H9 (cell line): ENCODE results near the gene OSBPL9. TPM values are rescaled to one million over a fixed set of nuclear protein-coding genes. Genes with fewer than 3 reads are reported as not detected.
"Not testable (repeated sequence)": the region's sequence is repeated elsewhere in the genome, so short reads cannot be mapped to it uniquely, and the experiment has no call there.

Experiments used
- DNase-seq: peaks from one replicate; pipeline ENCODE4 v3.0.0-alpha.2; 2017
- H2AFZ ChIP-seq: one replicate; pipeline ENCODE4 v1.6.1; 2013; ENCODE audit warnings: mild to moderate bottlenecking, low read length, control low read depth, moderate library complexity
- H2AK5ac ChIP-seq: 2 replicates; pipeline ENCODE4 v1.6.1; 2013; ENCODE audit warnings: low read length, control low read depth, mixed read lengths; ENCODE audit not compliant: insufficient read length
- H2BK120ac ChIP-seq: one replicate; pipeline ENCODE4 v1.6.1; 2013; ENCODE audit warnings: low read depth, mild to moderate bottlenecking, low read length, control low read depth, inconsistent platforms; ENCODE audit not compliant: poor library complexity, severe bottlenecking
- H2BK12ac ChIP-seq: 2 replicates; pipeline ENCODE4 v1.6.1; 2013; ENCODE audit warnings: low read length, control low read depth, mixed read lengths, low read depth; ENCODE audit not compliant: insufficient read length
- H2BK15ac ChIP-seq: 2 replicates; pipeline ENCODE4 v1.6.1; 2013; ENCODE audit warnings: low read depth, low read length, control low read depth
- H2BK20ac ChIP-seq: one replicate; pipeline ENCODE4 v1.6.1; 2013; ENCODE audit warnings: low read depth, mild to moderate bottlenecking, low read length, control low read depth, inconsistent platforms; ENCODE audit not compliant: poor library complexity, severe bottlenecking
- H2BK5ac ChIP-seq: 2 replicates; pipeline ENCODE4 v1.6.1; 2013; ENCODE audit warnings: low read length, control low read depth, mixed read lengths; ENCODE audit not compliant: insufficient read length
- H3K14ac ChIP-seq: 2 replicates; pipeline ENCODE4 v1.6.1; 2013; ENCODE audit warnings: low read length, control low read depth; ENCODE audit not compliant: insufficient read depth
- H3K18ac ChIP-seq: 2 replicates; pipeline ENCODE4 v1.6.1; 2013; ENCODE audit warnings: low read depth, mild to moderate bottlenecking, mixed read lengths, low read length, control low read depth; ENCODE audit not compliant: insufficient read length
- H3K23ac ChIP-seq: 2 replicates; pipeline ENCODE4 v1.6.1; 2013; ENCODE audit warnings: low read length, control low read depth, mixed read lengths, low read depth; ENCODE audit not compliant: insufficient read length
- H3K23me2 ChIP-seq: 2 replicates; pipeline ENCODE4 v1.6.1; 2013; ENCODE audit warnings: low read depth, mild to moderate bottlenecking, mixed read lengths, low read length, control low read depth; ENCODE audit not compliant: insufficient read length, poor library complexity, severe bottlenecking
- H3K27ac ChIP-seq: 2 replicates; pipeline ENCODE4 v1.5.1; 2013; ENCODE audit warnings: low read length, control low read depth, mixed read lengths, low read depth; ENCODE audit not compliant: insufficient read length
- H3K27me3 ChIP-seq: 2 replicates; pipeline ENCODE4 v1.6.1; 2013; ENCODE audit warnings: low read length, control low read depth, inconsistent platforms; ENCODE audit not compliant: insufficient read depth
- H3K4ac ChIP-seq: 2 replicates; pipeline ENCODE4 v1.6.1; 2013; ENCODE audit warnings: low read depth, mild to moderate bottlenecking, control low read depth, inconsistent platforms, low read length, moderate library complexity
- H3K4me1 ChIP-seq: 2 replicates; pipeline ENCODE4 v1.6.1; 2013; ENCODE audit warnings: low read length, control low read depth, inconsistent platforms; ENCODE audit not compliant: insufficient read depth
- H3K4me2 ChIP-seq: 2 replicates; pipeline ENCODE4 v1.6.1; 2013; ENCODE audit warnings: low read length, control low read depth, mixed read lengths; ENCODE audit not compliant: insufficient read length, insufficient read depth
- H3K56ac ChIP-seq: 2 replicates; pipeline ENCODE4 v1.6.1; 2013; ENCODE audit warnings: low read depth, mild to moderate bottlenecking, mixed read lengths, low read length, control low read depth; ENCODE audit not compliant: insufficient read length
- H3K79me1 ChIP-seq: 2 replicates; pipeline ENCODE4 v1.6.1; 2013; ENCODE audit warnings: low read depth, mild to moderate bottlenecking, moderate library complexity, low read length, control low read depth, inconsistent platforms; ENCODE audit not compliant: insufficient read depth, poor library complexity, severe bottlenecking
- H3K79me2 ChIP-seq: 2 replicates; pipeline ENCODE4 v1.6.1; 2013; ENCODE audit warnings: low read length, control low read depth, inconsistent platforms; ENCODE audit not compliant: insufficient read depth
- H3K9ac ChIP-seq: 2 replicates; pipeline ENCODE4 v1.6.1; 2013; ENCODE audit warnings: low read length, control low read depth, mixed read lengths; ENCODE audit not compliant: insufficient read length; ENCODE audit errors: extremely low read depth
- H3K9me3 ChIP-seq: one replicate; pipeline ENCODE4 v1.6.1; 2013; ENCODE audit warnings: low read depth, low read length, inconsistent platforms; ENCODE audit not compliant: control insufficient read depth
- H3T11ph ChIP-seq: one replicate; pipeline ENCODE4 v1.6.1; 2013; ENCODE audit warnings: mild to moderate bottlenecking, low read length, control low read depth, inconsistent platforms
- H4K20me1 ChIP-seq: one replicate; pipeline ENCODE4 v1.6.1; 2013; ENCODE audit not compliant: control insufficient read depth, insufficient read length, insufficient read depth
- H4K5ac ChIP-seq: 2 replicates; pipeline ENCODE4 v1.6.1; 2013; ENCODE audit warnings: low read depth, mild to moderate bottlenecking, mixed read lengths, low read length, control low read depth; ENCODE audit not compliant: insufficient read length
- H4K8ac ChIP-seq: replicated peaks from 2 replicates; pipeline ENCODE4 v1.6.1; 2013; ENCODE audit warnings: low read length, control low read depth, mixed read lengths, low read depth; ENCODE audit not compliant: insufficient read length
- H4K91ac ChIP-seq: 2 replicates; pipeline ENCODE4 v1.6.1; 2013; ENCODE audit warnings: low read depth, mild to moderate bottlenecking, moderate library complexity, mixed read lengths, low read length, control low read depth; ENCODE audit not compliant: insufficient read length
- H3K27ac Mint-ChIP-seq, 3 experiments: 2 replicates in 2 of 3; 3 replicates in 1 of 3; pipeline ENCODE4 v1.8.0; 2020 to 2021; ENCODE audit warnings: mixed read lengths in 3 of 3, mild to moderate bottlenecking in 1 of 3, moderate library complexity in 1 of 3
- H3K27me3 Mint-ChIP-seq: 2 replicates; pipeline ENCODE4 v1.8.0; 2021; ENCODE audit warnings: low read depth, mild to moderate bottlenecking, moderate library complexity, mixed read lengths
- H3K36me3 Mint-ChIP-seq, 3 experiments: 2 replicates in 2 of 3; 3 replicates in 1 of 3; pipeline ENCODE4 v1.8.0; 2020 to 2021; ENCODE audit warnings: low read depth in 3 of 3, mixed read lengths in 3 of 3; ENCODE audit not compliant: insufficient read depth in 1 of 3
- H3K4me1 Mint-ChIP-seq, 2 experiments: 2 replicates each; pipeline ENCODE4 v1.8.0; 2020; ENCODE audit warnings: mixed read lengths in 2 of 2
- H3K4me3 Mint-ChIP-seq, 2 experiments: 2 replicates in 1 of 2; 3 replicates in 1 of 2; pipeline ENCODE4 v1.8.0; 2020 to 2021; ENCODE audit warnings: mild to moderate bottlenecking in 2 of 2, mixed read lengths in 2 of 2, moderate library complexity in 1 of 2
- H3K9me3 Mint-ChIP-seq, 2 experiments: 2 replicates in 1 of 2; 3 replicates in 1 of 2; pipeline ENCODE4 v1.8.0; 2020; ENCODE audit warnings: mild to moderate bottlenecking in 2 of 2, mixed read lengths in 2 of 2, moderate library complexity in 1 of 2
- WGBS: extraction: QIAGEN DNeasy Blood & Tissue Kit; methylation state at CpG from one replicate; pipeline ENCODE4 v1.1.7; 2013; ENCODE audit warnings: missing lambda C conversion rate, low lambda C conversion rate, mixed read lengths; ENCODE audit not compliant: insufficient read length; ENCODE audit errors: extremely low coverage; 5-methylcytosine and 5-hydroxymethylcytosine counted together
- total RNA-seq: library from RNA; stranded (reverse); gene quantifications from 2 replicates; pipeline ENCODE4 v1.2.1, GENCODE V29; 2021
- TF ChIP-seq, protein P1 (sequence below): fragments of 200-600 bp; sonication (generic); conservative IDR thresholded peaks from 3 replicates; pipeline ENCODE4 v1.8.0; 2021; ENCODE audit warnings: antibody characterized with exemption, mild to moderate bottlenecking

Gene OSBPL9
- total RNA-seq, 1 experiment from 2014 or later = 76.7 TPM

DNA sequence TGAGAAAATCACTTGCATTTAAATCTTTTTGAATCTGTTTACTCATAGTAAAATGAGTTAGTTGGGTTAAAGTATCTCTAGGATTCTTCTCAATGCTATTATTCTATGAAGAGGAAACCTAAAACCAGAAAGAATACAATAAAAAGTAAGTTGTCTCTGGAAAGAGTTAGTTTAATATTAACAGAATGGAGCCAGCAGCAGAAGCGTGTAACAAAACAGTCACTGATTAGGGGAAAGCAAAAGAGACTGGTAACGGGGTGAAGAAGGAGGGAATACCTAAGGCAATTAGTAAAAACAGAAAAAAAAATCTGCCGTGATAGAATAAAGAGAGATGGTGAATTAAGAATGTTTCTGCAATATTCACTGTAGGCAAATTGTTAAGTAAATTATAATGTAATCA is 201.6 kb downstream of the OSBPL9 start:
- no peak overlapping the region for H2BK12ac ChIP-seq
- no peaks in the 10 kb centered on the region for H3K9me3 ChIP-seq
- DNase-seq = no peak
- H3K9ac ChIP-seq = no peak overlapping the region
- no peak overlapping the region for H3K18ac ChIP-seq
- TF ChIP-seq, protein P1, sequence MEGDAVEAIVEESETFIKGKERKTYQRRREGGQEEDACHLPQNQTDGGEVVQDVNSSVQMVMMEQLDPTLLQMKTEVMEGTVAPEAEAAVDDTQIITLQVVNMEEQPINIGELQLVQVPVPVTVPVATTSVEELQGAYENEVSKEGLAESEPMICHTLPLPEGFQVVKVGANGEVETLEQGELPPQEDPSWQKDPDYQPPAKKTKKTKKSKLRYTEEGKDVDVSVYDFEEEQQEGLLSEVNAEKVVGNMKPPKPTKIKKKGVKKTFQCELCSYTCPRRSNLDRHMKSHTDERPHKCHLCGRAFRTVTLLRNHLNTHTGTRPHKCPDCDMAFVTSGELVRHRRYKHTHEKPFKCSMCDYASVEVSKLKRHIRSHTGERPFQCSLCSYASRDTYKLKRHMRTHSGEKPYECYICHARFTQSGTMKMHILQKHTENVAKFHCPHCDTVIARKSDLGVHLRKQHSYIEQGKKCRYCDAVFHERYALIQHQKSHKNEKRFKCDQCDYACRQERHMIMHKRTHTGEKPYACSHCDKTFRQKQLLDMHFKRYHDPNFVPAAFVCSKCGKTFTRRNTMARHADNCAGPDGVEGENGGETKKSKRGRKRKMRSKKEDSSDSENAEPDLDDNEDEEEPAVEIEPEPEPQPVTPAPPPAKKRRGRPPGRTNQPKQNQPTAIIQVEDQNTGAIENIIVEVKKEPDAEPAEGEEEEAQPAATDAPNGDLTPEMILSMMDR = no peak
- Mint-ChIP-seq H3K4me1 (no peaks in the 10 kb centered on the region), H3K27ac (peak overlapping the region in 1 of 3 experiments; percentile 63; a peak in 2 of 7 replicates), H3K4me3 (no peak overlapping the region), H3K27me3 (no peaks in the 10 kb centered on the region), H3K9me3 (no peaks in the 10 kb centered on the region), H3K36me3 (peaks cover 6 to 61% (median 28%) of the 10 kb centered on the region in 3 experiments; a peak in 6 of 7 replicates)
- no peak overlapping the region for H3K14ac ChIP-seq
- H3K23me2 ChIP-seq = no peaks in the 10 kb centered on the region
- no peaks in the 10 kb centered on the region for H3K27me3 ChIP-seq
- H3K79me2 ChIP-seq = no peaks in the 10 kb centered on the region
- H3K4me2 ChIP-seq = no peak overlapping the region
- no CpG with 5 or more reads among the region's 3 CpGs for WGBS
- no peaks in the 10 kb centered on the region for H4K20me1 ChIP-seq
- H4K8ac ChIP-seq = no peak overlapping the region
- no peak overlapping the region for H2BK120ac ChIP-seq
- H2AK5ac ChIP-seq = no peak overlapping the region
- no peak overlapping the region for H2BK20ac ChIP-seq
- H3K23ac ChIP-seq = no peak overlapping the region
- H4K91ac ChIP-seq = no peak overlapping the region
- no peak overlapping the region for H3T11ph ChIP-seq
- H3K27ac ChIP-seq = no peak overlapping the region
- H3K4me1 ChIP-seq = no peaks in the 10 kb centered on the region
- H4K5ac ChIP-seq = no peak overlapping the region
- H3K79me1 ChIP-seq = no peaks in the 10 kb centered on the region
- no peak overlapping the region for H2AFZ ChIP-seq
- no peak overlapping the region for H2BK5ac ChIP-seq
- H3K56ac ChIP-seq = no peak overlapping the region
- H3K4ac ChIP-seq = no peak overlapping the region
- no peak overlapping the region for H2BK15ac ChIP-seq

DNA sequence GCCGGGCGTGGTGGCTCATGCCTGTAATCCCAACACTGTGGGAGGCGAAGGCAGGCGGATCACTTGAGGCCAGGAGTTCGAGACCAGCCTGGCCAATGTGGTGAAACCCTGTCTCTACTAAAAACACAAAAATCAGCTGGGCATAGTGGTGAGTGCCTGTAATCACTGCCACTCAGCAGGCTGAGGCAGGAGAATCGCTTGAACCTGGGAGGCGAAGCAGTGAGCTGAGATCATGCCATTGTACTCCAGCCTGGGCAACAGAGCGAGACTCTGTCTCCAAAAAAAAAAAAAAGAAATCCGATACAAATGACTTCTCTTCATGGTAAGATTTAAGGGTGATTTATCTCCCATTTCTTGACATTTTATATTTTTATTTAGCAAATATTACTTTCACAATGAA is 202.1 kb downstream of the OSBPL9 start:
- H3K4me1 Mint-ChIP-seq, H3K9me3 Mint-ChIP-seq: not testable (repeated sequence)
- no CpG with 5 or more reads among the region's 9 CpGs for WGBS

More for the DNA sequence above, 202.1 kb downstream of the OSBPL9 start:
- not testable (repeated sequence) for H2BK5ac ChIP-seq, H3K56ac ChIP-seq, H3K79me2 ChIP-seq, DNase-seq, H3T11ph ChIP-seq, H3K4me1 ChIP-seq, H3K27ac ChIP-seq, H3K23ac ChIP-seq, H3K27ac Mint-ChIP-seq, H3K18ac ChIP-seq, H3K23me2 ChIP-seq, H4K5ac ChIP-seq, H4K20me1 ChIP-seq, H3K9me3 ChIP-seq, H2BK120ac ChIP-seq, H3K14ac ChIP-seq, H3K27me3 Mint-ChIP-seq, H3K4ac ChIP-seq, H2BK20ac ChIP-seq, H4K91ac ChIP-seq, H4K8ac ChIP-seq, H2BK15ac ChIP-seq, H3K79me1 ChIP-seq, H3K4me3 Mint-ChIP-seq, H2AK5ac ChIP-seq, H3K9ac ChIP-seq, H3K27me3 ChIP-seq, H2BK12ac ChIP-seq, H2AFZ ChIP-seq, H3K4me2 ChIP-seq
- H3K36me3 Mint-ChIP-seq = peaks cover 2 to 56% (median 23%) of the 10 kb centered on the region in 3 experiments; a peak in 6 of 7 replicates
